ENCODE measurements around the gene ZFYVE27.

DNA sequence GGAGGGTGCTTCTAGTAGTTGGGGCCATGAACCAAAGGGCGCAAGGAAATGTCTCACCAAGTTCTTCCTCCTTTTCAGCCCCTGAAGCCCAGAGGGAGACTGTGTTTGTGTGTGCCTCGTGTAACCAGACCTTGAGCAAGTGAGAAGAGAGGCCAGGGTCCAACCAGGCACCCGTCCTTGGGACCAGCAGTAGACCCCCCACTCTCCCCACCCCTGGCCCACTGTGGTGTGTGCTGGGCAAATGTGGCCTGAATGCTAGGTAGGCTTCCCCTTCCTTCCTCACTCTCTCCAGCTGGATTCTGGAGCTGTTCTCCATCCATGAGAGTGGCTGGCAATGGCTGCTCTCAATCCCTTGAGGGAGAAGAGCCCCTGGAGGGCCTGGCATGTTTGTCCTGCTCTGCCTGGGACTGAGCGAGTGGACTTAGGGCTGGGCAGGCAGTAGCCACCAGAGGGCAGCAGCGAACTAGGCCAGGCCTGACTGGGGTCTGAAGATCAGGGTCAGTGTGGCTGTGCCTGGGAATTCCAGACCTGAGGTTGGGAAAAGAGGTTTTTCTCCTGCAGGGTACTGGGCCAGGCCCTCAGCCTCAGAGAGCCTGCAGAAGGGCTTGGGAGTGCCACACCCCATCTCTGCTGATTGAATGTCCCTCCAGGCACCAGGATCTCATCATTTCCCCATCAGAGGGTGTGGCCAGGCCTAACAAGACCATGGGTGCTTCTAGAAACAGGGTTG, 22.4 kb downstream of the ZFYVE27 start:
- TF ChIP-seq POLR2A (IDR thresholded peaks at IDR 0.05; ENCODE audit: low read depth, low read length) (no peak), FOS (IDR thresholded peaks at IDR 0.05; ENCODE audit: borderline replicate concordance, insufficient read depth, low read length) (no peak), POLR2AphosphoS5 (IDR thresholded peaks at IDR 0.05; ENCODE audit: insufficient read depth, low read depth, low read length) (no peak), EZH2 (IDR thresholded peaks at IDR 0.05; ENCODE audit: borderline replicate concordance, low read depth, low read length, severe bottlenecking) (no peak), MYC (IDR thresholded peaks at IDR 0.05; ENCODE audit: low read depth, low read length) (no peak), JUN (IDR thresholded peaks at IDR 0.05; ENCODE audit: borderline replicate concordance, insufficient read depth, insufficient read length, low read depth) (no peak)
- TF ChIP-seq, protein P1, sequence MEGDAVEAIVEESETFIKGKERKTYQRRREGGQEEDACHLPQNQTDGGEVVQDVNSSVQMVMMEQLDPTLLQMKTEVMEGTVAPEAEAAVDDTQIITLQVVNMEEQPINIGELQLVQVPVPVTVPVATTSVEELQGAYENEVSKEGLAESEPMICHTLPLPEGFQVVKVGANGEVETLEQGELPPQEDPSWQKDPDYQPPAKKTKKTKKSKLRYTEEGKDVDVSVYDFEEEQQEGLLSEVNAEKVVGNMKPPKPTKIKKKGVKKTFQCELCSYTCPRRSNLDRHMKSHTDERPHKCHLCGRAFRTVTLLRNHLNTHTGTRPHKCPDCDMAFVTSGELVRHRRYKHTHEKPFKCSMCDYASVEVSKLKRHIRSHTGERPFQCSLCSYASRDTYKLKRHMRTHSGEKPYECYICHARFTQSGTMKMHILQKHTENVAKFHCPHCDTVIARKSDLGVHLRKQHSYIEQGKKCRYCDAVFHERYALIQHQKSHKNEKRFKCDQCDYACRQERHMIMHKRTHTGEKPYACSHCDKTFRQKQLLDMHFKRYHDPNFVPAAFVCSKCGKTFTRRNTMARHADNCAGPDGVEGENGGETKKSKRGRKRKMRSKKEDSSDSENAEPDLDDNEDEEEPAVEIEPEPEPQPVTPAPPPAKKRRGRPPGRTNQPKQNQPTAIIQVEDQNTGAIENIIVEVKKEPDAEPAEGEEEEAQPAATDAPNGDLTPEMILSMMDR (IDR thresholded peaks at IDR 0.05; ENCODE audit: extremely low read depth in 1 of 2, insufficient read depth in 1 of 2, low read depth in 1 of 2, low read length in 2 of 2), result peak; percentile 90 to 99
- TF ChIP-seq, protein P2, sequence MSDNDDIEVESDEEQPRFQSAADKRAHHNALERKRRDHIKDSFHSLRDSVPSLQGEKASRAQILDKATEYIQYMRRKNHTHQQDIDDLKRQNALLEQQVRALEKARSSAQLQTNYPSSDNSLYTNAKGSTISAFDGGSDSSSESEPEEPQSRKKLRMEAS (IDR thresholded peaks at IDR 0.05; ENCODE audit: insufficient read depth, insufficient read length), result no peak
